Measurements from ENCODE around the gene PIK3AP1. TPM values are rescaled to one million over a fixed set of nuclear protein-coding genes. Genes with fewer than 3 reads are reported as not detected.
A peak's percentile ranks its signal among the peaks of the same experiment; 100 is the strongest.

Gene PIK3AP1
- polyA plus RNA-seq, 2 of the 4 experiments (the other 2 are of a cell fraction), result 1.6 to 3.2 TPM

DNA sequence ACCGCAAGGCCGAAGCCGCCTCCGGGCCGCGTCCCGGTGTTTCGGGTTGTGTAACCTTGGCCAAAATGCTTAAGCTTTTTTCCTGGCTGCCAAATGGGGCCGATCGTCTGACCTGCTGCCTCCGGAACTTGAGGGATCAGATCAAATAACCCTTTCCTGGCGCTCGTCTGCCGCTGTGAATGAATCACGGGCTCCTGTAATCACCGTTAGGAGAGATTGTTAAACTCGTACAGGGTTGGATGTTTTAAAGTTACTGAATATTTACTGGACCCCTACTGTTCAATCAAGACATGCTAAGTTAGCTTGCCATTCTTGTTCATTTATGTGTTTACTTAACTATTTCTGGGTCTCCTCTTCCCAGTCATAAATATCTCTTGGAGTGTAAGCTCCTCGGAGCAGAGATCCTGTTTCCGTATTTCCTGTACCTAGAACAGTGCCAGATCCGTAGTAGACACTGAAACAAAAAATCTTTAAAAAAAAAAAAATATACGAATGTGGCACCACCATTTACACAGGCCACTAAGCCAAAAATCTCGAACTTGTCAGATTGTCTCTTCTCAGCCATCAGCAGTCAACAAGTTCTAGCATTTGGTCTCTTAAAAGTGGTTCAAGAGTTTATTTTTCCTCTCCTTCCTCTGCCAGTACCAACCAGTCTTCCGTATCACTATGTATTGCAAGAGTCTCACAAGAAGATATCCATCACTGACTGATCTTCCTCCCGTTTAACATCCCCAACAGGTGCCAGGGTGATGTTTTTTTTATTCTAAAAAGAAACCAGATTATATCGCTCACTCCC, 132.9 kb downstream of the PIK3AP1 start:
- TF ChIP-seq PHF8 (IDR thresholded peaks at IDR 0.05; ENCODE audit: borderline replicate concordance, low read depth), result peak; percentile 86; the same call in 1 of the 2 replicates
- 0 out of 4 replicates have a peak, but pooled peaks of 1 of the 2 experiments have one; percentile 35 for TF ChIP-seq CEBPB (IDR thresholded peaks at IDR 0.05)
- no peak for TF ChIP-seq HOXB13 (CRISPR knock-in tag; IDR thresholded peaks at IDR 0.05; ENCODE audit: low read depth)
- TF ChIP-seq, protein P1, sequence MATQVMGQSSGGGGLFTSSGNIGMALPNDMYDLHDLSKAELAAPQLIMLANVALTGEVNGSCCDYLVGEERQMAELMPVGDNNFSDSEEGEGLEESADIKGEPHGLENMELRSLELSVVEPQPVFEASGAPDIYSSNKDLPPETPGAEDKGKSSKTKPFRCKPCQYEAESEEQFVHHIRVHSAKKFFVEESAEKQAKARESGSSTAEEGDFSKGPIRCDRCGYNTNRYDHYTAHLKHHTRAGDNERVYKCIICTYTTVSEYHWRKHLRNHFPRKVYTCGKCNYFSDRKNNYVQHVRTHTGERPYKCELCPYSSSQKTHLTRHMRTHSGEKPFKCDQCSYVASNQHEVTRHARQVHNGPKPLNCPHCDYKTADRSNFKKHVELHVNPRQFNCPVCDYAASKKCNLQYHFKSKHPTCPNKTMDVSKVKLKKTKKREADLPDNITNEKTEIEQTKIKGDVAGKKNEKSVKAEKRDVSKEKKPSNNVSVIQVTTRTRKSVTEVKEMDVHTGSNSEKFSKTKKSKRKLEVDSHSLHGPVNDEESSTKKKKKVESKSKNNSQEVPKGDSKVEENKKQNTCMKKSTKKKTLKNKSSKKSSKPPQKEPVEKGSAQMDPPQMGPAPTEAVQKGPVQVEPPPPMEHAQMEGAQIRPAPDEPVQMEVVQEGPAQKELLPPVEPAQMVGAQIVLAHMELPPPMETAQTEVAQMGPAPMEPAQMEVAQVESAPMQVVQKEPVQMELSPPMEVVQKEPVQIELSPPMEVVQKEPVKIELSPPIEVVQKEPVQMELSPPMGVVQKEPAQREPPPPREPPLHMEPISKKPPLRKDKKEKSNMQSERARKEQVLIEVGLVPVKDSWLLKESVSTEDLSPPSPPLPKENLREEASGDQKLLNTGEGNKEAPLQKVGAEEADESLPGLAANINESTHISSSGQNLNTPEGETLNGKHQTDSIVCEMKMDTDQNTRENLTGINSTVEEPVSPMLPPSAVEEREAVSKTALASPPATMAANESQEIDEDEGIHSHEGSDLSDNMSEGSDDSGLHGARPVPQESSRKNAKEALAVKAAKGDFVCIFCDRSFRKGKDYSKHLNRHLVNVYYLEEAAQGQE (IDR thresholded peaks at IDR 0.05), result no peak
- DNase-seq (ENCODE audit: low read depth in 1 of 2, low spot score in 1 of 2) (peak; percentile 34 to 72), ATAC-seq (peak; percentile 49 to 52), FAIRE-seq (no peak)
- 0 out of 3 replicates have a peak, but pooled peaks cover 3% of the 10 kb centered on the region for H3K9me3 ChIP-seq
- CTCF ChIA-PET, result no interaction called here
- peaks cover 22% of the 10 kb centered on the region for H3K4me1 ChIP-seq
- peak overlapping the region; percentile 95 for H3K4me3 ChIP-seq
- H3K27ac ChIP-seq, result peak overlapping the region; percentile 97 to 100
- POLR2A ChIA-PET, result interaction anchor here (0.5 to 1.2 kb wide), 4 partner anchors 22 to 569 kb away, joined by 3 to 4 read pairs (median 3); partner anchors contain the start of gene TLL2
- peak overlapping the region; percentile 73 for H3K4me2 ChIP-seq
- WGBS (ENCODE audit: missing lambda C conversion rate), result 7% methylated on average over 23 of the region's 25 CpGs

GRCh38 chr10:96586419-96587263, 133.7 kb downstream of the PIK3AP1 start, which contains the start of gene TM9SF3:
TM9SF3 (minus strand) TSS chr10:96587012; CDS start chr10:96586835, 177 bp downstream.
- peaks cover 26% of the 10 kb centered on the region for H3K4me1 ChIP-seq
- CTCF ChIA-PET, result no interaction called here
- no peak for FAIRE-seq
- peak; percentile 76 to 89 for DNase-seq (ENCODE audit: low read depth in 1 of 2, low spot score in 1 of 2)
- POLR2A ChIA-PET, result interaction anchor here (0.8 to 1.2 kb wide), 2 partner anchors 23 to 73 kb away, joined by 3 read pairs; partner anchors contain the start of gene TLL2
- peak within 1 kb of the TSS; percentile 95 for H3K4me3 ChIP-seq
- ATAC-seq, result peak; percentile 93 to 95
- H3K4me2 ChIP-seq, result peak within 1 kb of the TSS; percentile 99
- H3K9me3 ChIP-seq, result no peaks in the 10 kb centered on the region
- peak within 1 kb of the TSS; percentile 97 to 100 for H3K27ac ChIP-seq
- 2% methylated on average over 25 of the region's 107 CpGs for WGBS (ENCODE audit: missing lambda C conversion rate)
- TF ChIP-seq FOXS1 (CRISPR knock-in tag; IDR thresholded peaks at IDR 0.05), result no peak
- no peak for TF ChIP-seq SMC3 (IDR thresholded peaks at IDR 0.05)
- TF ChIP-seq, protein P1 (IDR thresholded peaks at IDR 0.05), result no peak
- TF ChIP-seq NR3C1 (IDR thresholded peaks at IDR 0.05), result no peak
- TF ChIP-seq PHF8 (IDR thresholded peaks at IDR 0.05; ENCODE audit: borderline replicate concordance, low read depth), result peak; percentile 88
- TF ChIP-seq BHLHE40 (IDR thresholded peaks at IDR 0.05; ENCODE audit: low read depth, low read length), result peak; percentile 69
- TF ChIP-seq, protein P2, sequence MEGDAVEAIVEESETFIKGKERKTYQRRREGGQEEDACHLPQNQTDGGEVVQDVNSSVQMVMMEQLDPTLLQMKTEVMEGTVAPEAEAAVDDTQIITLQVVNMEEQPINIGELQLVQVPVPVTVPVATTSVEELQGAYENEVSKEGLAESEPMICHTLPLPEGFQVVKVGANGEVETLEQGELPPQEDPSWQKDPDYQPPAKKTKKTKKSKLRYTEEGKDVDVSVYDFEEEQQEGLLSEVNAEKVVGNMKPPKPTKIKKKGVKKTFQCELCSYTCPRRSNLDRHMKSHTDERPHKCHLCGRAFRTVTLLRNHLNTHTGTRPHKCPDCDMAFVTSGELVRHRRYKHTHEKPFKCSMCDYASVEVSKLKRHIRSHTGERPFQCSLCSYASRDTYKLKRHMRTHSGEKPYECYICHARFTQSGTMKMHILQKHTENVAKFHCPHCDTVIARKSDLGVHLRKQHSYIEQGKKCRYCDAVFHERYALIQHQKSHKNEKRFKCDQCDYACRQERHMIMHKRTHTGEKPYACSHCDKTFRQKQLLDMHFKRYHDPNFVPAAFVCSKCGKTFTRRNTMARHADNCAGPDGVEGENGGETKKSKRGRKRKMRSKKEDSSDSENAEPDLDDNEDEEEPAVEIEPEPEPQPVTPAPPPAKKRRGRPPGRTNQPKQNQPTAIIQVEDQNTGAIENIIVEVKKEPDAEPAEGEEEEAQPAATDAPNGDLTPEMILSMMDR (IDR thresholded peaks at IDR 0.05), result 0 out of 3 replicates have a peak, but pooled peaks have one; percentile 7
- peak; percentile 86 for TF ChIP-seq POLR2A (IDR thresholded peaks at IDR 0.05; ENCODE audit: low read length)
- TF ChIP-seq, protein P3, sequence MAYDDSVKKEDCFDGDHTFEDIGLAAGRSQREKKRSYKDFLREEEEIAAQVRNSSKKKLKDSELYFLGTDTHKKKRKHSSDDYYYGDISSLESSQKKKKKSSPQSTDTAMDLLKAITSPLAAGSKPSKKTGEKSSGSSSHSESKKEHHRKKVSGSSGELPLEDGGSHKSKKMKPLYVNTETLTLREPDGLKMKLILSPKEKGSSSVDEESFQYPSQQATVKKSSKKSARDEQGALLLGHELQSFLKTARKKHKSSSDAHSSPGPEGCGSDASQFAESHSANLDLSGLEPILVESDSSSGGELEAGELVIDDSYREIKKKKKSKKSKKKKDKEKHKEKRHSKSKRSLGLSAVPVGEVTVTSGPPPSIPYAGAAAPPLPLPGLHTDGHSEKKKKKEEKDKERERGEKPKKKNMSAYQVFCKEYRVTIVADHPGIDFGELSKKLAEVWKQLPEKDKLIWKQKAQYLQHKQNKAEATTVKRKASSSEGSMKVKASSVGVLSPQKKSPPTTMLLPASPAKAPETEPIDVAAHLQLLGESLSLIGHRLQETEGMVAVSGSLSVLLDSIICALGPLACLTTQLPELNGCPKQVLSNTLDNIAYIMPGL (CRISPR knock-in tag; IDR thresholded peaks at IDR 0.05; ENCODE audit: borderline replicate concordance), result peak; percentile 58; the same call in 1 of the 2 replicates
- 0 out of 2 replicates have a peak, but pooled peaks have one; percentile 5 for TF ChIP-seq HOXB13 (CRISPR knock-in tag; IDR thresholded peaks at IDR 0.05; ENCODE audit: low read depth)
- TF ChIP-seq EHF (CRISPR knock-in tag; IDR thresholded peaks at IDR 0.05), result 0 out of 2 replicates have a peak, but pooled peaks have one; percentile 11
- TF ChIP-seq MAX (IDR thresholded peaks at IDR 0.05), result peak; percentile 83
- 0 out of 2 replicates have a peak, but pooled peaks have one; percentile 57 for TF ChIP-seq MAZ (IDR thresholded peaks at IDR 0.05; ENCODE audit: borderline replicate concordance, low read depth, low read length)
- TF ChIP-seq JUN (IDR thresholded peaks at IDR 0.05), result peak; percentile 64 to 92
- no peak for TF ChIP-seq ZNF302 (CRISPR knock-in tag; IDR thresholded peaks at IDR 0.05)
- peak; percentile 49 for TF ChIP-seq E2F6 (IDR thresholded peaks at IDR 0.05; ENCODE audit: borderline replicate concordance, low read depth)
- TF ChIP-seq MYC (IDR thresholded peaks at IDR 0.05; ENCODE audit: borderline replicate concordance, low read length), result peak; percentile 52; the same call in 1 of the 2 replicates
